CD4-positive, alpha-beta T cell treated with Interferon alpha-2 for 1 hour (primary cell): ENCODE data around the gene MGST3.
A peak's percentile ranks its signal among the peaks of the same experiment; 100 is the strongest.
"Not testable (repeated sequence)": the region's sequence is repeated elsewhere in the genome, so short reads cannot be mapped to it uniquely, and the experiment has no call there.

Source experiments
- DNase-seq, 2 donors: peaks; one replicate each; pipeline ENCODE4 v3.0.0-alpha.2; 2020 to 2022

Gene MGST3

DNA sequence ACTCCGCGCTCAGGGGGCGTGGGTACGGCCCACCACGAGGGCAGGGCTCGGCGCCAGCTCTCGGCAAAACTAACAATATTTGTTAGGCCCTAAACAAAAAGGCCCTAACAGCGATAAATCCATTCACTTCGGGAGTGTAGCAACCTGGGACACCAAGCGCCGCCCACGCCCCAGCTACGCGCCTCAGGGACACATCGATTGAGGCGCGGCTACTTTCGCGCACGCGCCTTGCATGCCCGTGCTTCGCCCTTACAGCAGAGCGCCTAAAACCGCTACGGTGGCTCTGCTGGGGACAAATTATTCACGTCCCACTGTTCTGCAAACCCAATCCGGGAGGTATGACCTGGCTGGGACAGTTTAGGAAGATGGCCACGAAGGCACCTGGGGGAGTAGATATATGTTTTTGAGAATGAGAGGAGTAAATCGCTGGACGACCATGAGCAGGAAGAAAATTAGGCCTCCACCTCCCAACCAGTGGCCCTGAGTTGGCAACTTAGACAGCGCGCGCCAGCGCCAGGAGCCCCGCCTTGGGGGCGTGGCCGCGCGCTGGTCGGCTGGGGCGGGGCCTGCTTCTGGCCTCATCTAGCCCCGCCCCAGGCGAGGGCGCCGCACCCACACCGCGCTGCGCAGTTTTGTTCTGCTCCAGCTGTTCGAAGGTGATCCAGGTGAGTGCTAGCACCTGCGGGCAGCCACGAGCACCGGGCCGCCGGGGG, at the start of gene MGST3:
TSS of gene MGST3 (plus strand) at position 606 of the 713 bp plus-strand sequence. CDS start 18,614 bp downstream, outside the sequence.
- DNase-seq = peak; percentile 95

DNA sequence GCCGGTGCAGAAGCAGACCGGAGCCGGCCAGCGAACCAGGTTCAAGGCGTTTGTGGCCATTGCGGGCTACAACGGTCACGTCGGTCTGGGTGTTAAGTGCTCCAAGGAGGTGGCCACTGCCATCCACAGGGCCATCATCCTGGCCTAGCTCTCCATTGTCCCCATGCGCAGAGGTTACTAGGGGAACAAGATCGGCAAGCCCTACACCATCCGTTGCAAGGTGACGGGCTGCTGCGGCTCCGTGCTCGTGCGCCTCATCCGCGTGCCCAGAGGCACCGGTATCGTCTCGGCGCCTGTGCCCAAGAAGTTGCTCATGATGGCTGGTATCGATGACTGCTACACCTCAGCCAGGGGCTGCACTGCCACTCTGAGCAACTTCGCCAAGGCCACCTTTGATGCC, 49.1 kb upstream of the MGST3 start:
- DNase-seq = no peak

GRCh38 chr1:165586398-165586797, 44.6 kb upstream of the MGST3 start:
- DNase-seq = no peak

DNA sequence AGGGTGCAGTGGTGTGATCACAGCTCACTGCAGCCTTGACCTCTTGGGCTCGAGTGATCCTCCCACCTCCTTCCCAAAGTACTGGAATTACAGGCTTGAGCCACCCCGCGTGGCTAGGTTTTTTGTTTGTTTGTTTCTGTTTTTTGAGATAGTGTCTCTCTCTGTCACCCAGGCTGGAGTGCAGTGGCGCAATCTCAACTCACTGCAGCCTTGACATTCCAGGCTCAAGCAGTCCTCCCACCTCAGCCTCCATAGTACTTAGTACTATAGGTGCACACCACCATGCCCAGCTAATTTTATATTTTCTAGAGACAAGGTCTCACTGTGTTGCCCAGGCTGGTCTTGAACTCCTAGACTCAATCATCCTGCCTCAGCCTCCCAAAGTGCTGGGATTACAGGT, 39.6 kb upstream of the MGST3 start:
- DNase-seq = not testable (repeated sequence)

DNA sequence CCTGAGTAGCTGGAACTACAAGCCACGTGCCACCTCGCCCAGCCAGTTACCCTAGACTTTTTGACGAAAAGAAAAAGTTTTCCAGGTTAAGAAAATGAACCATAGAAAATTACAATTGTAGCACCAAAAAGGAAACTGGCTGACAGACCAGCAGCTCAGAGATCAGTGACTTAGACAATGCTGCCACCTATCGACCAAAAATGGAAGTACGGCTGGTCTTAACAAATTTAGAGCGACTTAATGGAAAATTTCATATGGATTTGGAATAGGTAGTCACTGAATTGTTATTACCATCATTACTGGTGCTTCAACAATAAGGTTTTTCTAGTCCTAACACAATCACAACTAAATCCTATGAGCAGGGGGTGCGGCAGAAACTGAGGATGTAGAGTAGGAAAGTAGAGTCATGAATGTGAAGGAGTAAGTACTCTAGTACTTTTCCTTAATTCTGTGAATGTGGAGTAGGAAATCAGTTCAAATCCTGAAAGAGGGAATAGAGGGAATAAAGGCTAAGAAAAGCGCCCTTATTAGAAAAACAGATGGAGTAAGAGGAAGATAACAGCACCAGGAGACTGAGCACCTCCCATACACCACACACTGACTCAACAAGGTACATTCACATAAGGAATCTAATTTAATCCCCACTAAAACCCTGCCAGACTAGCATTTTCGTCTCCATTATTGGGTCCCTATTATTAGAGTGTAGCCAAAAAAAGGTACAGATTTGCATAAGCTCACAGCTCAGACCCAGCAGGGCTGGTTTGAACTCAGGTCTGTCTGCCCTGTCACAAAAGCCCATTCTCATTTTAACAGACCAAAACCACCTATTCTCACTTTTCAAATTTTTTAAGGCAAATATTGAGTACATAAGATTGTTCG, 37.9 kb upstream of the MGST3 start:
- DNase-seq = peak; percentile 64 to 81

DNA sequence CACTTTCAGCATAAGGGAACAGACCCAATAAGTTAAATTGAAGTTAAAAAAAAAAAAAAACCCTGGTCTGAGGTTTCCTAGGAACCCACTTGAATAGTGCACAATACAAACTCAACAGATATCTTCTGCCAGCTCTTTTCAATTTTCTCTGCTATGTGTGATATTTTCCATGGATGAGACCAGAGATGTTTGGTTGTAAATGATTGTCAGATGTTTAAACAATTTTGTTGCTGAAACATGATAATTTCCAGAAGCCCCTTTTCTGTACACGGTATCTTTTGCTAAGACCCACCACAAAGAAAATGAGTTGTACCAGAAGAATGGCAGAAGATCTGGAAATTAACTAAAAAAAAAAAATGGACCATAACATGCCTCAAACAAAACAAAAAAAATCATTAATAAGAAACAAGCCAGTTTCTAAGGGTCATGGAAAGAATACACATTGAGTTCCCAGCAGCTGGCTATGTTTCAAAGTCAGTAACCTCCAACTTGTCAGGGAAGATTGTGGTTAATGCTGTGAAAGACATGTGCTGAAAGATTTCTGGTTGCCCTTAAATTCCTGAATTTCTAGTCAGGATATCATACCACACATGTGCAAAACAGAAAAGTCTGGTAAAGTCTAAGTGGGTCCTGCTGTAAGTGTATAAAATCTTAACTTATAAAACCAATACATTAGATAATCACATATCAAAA, 35.6 kb upstream of the MGST3 start:
- DNase-seq = no peak

GRCh38 chr1:165597883-165598675, 33.0 kb upstream of the MGST3 start:
- peak; percentile 94 to 95 for DNase-seq

GRCh38 chr1:165598676-165599059, 32.4 kb upstream of the MGST3 start:
- no peak for DNase-seq

DNA sequence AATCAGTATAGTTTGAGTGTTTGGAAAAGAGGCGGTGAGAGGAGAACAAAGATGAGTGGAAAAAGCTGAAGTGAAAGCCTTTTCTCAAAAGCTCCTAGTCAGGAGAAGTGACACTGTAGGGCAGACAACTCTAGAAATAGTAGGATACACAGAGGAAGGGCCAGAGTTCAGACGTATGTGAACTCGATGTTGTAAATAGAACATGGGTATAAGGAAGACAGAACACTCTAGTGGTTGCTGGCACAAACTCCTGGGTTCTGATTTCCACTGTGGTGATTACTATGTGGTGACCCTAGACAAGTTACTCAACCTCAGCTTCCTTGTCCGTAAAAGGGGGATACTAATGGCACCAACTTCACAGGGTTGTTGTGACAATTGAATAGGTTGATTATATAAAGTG, 30.2 kb upstream of the MGST3 start:
- no peak for DNase-seq

DNA sequence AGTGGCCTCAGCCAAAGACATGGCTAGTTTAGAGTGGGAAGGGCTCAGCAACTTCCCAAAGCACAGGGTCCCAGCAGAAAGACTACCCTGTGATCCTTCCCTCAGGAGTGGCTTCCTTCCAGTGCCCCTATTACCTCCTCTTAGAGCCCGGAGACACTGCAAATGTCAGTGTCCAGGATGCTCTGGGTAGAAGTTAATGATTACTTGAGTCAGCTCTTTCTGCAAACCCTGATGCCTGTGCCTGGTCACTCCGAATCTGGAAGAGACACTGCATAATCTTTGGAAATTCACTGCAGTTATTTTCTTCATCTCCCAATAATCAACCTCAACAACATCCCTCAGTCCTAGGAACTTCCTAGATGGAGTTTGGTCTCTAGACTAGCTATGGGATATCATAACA, 27.2 kb upstream of the MGST3 start:
- no peak for DNase-seq

GRCh38 chr1:165605246-165605645, 25.8 kb upstream of the MGST3 start:
- DNase-seq = no peak

GRCh38 chr1:165606676-165607075, 24.4 kb upstream of the MGST3 start:
- DNase-seq = not testable (repeated sequence)

- no peak for DNase-seq
These were observed 20.2 kb upstream of the MGST3 start for GRCh38 chr1:165610866-165611265.

DNA sequence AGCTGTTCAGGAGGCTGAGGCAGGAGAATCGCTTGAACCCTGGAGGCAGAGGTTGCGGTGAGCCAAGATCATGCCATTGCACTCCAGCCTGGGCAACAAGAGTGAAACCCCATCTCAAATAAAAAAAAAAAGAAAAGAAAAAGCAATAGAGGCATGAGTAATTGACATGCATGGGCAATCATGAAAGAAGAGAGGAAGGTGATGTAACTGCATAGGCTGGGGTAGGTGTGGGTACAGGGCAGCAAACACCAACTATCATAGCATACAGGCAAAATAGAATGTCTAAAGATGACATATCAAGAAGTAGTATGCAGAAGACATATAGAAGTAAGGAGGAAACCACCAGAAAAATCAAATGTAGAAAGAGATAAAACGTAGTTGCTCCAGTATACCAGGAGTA, 19.0 kb upstream of the MGST3 start:
- DNase-seq = no peak

- DNase-seq = no peak
These were observed 14.9 kb upstream of the MGST3 start for GRCh38 chr1:165616054-165616612.

- DNase-seq = no peak
These were observed 14.0 kb upstream of the MGST3 start for GRCh38 chr1:165616987-165617546.

DNA sequence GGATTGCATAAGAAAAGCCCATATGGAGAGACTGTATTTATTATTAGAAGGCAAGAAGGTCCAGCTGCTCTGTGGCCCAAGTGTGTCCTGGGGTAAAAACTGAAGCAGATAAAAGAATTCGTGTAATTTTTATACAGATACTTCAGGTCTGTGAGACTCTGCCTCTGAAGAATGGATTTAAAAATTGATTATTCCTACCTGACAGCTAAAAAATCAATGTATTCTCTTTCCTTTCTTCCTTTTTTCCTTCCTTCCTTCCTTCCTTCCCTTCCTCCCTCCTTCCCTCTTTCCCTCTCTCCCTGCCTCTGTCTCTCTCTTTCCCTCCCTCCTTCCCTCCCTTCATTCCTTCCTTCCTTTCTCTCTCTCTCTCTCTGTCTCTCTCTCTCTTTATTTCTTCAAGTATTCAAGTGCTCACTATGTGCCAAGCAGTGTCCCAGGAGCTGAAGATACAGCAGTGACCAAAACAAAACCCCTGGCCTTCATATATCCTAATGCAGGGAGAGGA, 11.3 kb upstream of the MGST3 start:
- no peak for DNase-seq

DNA sequence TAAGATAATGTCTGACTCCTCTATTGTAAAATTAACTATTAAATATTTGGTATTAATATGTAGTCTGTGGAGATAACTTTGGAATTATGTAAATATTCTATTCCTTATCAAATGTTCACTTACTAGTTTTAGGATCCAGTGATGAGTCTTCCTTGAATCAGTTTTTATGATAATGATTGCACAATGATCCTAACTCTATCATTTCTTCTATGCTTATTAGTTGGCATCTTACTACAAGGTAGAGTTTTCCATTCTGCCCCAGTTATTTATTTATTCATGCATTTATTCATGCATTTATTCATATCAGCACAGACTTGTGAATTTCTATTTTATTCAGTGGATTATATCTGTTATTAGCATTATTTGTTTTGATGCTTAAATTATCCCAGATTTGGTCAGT, 7.4 kb upstream of the MGST3 start:
- DNase-seq = no peak

DNA sequence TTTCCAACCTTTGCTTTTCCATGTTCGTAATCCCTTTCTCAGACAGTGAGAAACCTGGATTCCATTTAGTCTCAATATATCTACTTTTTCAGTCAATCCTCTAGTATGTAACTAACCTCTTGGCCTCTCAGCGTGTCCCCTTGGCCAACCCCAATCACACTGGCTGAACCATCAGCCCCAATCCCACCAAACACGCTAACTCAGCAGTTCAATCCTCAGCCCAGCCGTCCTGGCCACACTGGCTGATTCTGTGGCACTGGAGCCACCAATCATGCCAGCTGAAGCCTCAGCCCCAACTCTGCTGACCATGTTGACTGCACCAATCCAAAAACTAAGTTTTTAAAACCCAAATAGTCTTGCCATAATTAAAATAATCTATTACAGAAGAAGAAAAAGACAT, 6.6 kb upstream of the MGST3 start:
- no peak for DNase-seq

- DNase-seq = no peak
These were observed 2.7 kb upstream of the MGST3 start for GRCh38 chr1:165628147-165628822.

- no peak for DNase-seq
These were observed 1.9 kb upstream of the MGST3 start for GRCh38 chr1:165629151-165629550.
